ENCODE results near the gene POC1B.

Gene POC1B

DNA sequence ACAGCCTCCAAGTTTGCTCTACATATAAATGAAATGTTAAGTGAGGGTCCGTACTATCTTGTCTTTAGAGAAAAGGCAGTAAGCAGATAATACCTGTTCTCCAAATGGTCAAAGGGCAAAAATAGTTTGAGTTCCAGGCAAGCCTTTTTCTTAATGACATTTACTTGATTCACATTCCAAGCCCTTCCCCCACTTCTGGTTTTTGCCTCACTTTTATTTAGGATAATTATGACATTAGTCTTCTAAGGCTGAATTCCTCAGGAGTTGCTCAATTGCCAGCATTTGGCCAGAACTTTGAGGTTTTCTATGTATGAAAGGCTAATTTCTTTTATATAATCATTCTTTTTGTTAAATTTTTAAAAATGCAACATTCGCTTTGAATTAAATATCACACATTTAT is 111.0 kb downstream of the POC1B start:
- DNase-seq, result no peak

DNA sequence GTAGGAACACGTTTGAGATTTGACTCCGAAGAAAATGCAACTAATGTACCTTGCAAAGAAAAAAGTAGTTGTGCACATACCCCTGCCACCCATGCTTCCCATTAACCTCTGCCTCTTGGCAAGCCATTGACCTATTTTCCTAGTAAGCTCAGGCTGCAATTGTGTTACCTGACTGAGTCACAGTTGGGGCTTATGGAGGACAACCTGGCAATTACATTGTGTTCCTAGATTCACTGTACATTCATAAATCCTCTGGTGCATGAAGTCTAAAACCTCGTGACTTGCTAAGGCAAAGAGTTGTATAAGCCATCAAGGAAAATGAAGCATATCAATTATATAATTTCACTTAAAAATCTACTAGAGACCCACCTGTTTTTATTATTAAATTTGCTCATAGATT is 111.5 kb downstream of the POC1B start:
- DNase-seq, result no peak

DNA sequence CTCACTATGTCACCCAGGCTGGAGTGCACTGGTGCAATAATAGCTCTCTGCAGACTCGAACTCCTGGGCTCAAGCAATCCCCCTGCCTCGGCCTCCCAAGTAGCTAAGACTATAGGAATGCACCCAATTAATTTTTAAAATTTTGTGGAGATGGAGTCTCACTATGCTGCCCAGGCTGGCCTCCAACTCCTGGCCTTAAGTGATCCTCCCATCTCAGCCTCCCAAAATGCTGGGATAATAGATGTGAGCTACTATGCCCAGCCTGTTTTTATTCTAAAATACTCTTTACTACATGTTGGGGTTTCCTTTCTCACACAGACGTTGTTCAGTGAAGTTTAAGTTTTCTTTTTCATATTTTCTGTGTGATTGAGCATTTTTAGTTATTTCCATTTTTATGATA is 112.6 kb downstream of the POC1B start:
- DNase-seq, result no peak

DNA sequence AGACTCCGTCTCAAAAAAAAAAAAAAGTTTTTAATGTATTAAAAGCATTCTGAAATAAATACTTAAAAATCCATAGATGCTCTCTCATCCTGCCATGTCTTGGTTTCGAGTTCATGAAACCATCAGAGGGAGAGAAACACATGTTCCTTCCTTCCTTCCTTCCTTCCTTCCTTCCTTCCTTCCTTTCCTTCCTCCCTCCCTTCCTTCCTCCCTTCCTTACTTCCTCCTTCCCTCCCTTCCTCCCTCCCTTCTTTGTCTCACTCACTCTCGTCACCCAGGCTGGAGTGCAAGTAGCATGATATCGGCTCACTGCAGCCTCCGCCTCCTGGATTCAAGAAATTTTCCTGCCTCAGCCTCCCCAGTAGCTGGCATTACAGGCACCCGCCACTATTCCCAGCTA is 113.2 kb downstream of the POC1B start:
- no peak for DNase-seq

DNA sequence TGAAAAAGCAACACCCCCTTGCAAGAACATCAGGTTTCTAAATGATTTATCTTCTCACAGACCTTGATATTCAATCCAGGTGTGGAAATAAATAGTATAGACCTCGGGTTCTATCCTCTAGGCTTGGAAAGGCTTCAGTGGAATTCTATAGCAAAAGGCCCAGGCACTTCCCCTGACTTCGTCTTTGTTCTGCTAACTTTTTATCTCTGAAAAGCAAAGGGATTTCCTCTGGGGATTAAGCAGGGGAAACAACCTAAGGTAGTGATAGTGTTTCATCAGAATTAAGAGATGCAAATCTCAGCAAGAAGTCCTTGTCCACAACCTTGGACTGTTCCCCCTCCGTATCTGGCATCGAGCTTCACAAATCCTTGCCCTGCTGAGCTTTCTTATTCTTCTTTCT is 114.0 kb downstream of the POC1B start:
- no peak for DNase-seq

DNA sequence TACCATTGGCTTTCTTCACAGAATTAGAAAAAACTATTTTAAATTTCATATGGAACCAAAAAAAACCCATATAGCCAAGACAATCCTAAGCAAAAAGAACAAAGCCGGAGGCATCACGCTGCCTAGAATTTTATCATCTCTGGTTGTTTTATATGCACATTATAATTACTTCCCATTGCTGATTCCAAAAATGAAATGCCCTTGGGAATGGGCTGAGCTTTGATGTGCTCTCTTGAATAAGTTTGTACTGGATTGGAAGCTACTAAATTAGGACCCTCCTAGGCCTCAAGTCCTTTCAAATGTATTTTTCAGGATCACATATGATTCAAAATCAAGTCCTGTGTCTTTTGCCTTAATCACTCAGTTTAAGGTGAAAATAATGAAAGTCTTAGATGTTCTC is 114.6 kb downstream of the POC1B start:
- DNase-seq, result no peak

DNA sequence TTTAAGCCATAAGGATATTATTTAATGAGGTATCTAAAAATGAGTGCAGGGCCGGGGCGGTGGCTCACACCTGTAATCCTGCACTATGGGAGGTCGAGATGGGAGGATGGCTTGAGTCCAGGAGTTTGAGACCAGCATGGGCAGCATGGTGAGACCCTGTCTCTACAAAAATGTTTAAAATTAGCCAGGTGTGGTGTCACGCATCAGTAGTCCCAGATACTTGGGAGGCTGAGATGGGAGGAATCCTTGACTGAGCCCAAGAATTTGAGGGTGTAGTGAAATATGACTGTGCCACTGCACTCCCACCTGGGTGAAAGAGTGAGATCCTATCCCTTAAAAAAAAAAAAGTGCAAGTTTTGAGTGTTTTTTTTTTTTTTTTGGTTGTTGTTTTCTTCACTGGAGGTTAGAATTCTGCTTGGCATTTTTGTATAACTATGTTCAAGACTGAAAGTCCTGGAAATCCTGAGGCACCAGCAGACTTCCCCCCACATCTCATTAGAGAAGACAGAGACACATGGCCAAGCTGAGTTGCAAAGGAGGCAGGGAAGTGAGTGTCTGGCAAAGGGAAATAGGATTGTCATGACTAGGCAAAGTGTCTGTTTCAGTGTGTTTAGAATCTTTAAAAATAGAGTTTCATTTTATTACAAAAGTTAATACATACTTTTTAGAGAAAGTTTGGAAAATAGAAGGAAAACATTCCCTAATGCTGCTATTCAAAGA is 120.1 kb downstream of the POC1B start:
- DNase-seq, result no peak

DNA sequence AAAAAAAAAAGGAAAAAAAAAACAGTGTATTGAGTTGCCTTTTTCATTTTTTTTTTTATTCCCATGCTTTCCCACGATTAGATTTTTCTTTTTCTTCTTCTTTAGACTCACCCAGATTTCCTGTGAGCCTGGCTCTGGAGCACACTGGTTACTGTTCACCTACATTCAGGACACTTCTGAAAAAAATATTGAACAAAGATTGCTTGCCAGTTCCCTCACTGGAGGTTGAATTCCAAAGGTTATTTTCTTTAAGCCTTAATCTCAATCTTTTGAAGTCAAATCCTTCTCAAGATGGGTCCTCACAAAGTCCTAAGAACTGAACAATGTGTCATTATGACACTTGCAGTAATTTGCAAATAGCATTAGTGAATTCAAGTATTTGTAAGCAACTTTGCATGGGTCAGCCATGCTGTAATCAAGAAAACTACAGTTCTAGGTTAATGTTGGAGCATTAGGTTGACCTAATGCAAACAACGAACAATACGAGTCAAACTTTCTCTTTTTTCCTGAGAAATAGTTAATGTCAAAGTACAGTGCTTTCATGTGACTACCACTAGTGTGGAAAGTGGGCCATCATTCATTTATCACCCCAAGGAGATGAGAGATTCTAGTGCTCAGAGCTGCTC is 124.3 kb downstream of the POC1B start:
- DNase-seq, result no peak

DNA sequence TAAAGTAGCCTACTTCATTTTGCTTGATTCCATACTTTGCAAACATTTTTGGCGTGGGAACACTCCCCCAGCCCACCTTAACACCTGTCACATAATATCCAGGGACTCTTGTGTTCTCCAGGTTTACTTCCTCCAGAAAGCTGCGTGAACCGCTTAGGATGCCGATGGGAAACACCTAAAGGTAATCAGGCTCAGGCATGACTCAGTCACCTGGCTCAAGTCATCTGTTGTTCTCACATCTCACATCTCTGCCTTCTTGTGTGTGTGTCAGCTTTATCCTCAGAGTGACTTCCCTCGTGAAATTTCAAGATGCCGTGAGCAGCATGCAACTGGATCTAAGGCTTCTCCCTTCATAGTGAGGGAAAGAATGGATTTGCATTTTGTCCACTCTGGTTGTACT is 125.4 kb downstream of the POC1B start:
- DNase-seq, result no peak

DNA sequence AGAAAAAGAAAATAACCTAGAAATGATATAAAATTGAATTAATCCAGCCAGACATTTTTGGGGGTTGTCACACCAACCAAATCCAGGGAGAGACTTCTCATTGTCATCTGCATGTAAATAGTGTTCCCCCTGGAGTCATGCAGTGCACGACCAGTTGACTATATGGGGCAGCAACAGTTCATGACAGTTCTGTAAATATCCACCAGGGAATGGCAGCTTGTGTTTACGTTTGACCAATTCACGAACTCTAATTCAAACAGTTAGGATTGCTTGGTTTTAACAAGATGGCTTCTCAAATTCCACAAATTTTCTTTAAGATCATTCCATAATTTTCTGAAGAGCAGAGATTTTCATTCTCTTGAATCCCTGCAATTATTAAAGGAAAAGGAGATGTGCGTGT is 130.1 kb downstream of the POC1B start:
- no peak for DNase-seq

DNA sequence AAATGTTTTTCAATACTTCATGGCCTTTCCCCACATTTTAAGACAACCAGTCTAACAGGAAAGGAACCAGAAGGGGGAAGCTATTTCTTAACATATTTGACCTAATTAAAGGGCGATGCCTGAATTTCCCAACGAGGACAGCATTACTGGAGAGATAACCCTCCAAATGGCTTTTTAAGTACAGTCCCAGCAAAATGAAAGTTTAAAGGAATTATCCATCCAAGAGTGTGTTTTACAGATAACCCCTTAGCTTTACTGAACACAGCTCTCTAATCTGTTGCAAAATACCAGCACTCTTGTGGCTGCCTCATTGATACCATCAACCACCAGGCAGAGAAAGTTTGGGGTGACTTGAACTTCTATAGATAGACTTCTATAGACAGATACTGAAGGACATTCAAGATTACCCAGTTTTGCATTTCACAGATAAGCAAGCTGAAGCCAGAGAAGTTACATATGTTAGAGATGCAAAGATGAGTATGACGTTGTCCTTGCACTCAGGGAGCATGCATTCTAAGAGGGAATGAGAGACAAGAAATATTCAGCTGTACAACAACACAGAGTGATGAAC is 132.2 kb downstream of the POC1B start:
- DNase-seq, result no peak

DNA sequence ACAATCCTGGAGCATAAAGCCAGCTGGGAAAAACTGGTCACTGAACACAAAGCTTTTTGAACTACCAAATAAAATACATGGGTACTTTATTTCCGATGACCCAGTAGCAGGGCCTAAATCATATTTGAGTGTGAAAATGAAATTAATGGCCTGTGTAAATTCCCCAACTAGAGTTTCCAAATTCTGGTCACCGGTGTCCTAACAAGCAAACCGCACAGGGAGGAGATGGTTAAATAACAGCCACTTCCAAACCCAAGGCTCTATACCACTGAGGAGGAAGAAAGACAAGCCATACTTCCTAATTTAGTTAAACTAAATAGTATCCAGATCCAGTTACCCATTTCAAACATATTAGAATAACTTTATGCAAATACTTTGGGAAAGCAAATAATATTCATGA is 133.5 kb downstream of the POC1B start:
- DNase-seq, result no peak

DNA sequence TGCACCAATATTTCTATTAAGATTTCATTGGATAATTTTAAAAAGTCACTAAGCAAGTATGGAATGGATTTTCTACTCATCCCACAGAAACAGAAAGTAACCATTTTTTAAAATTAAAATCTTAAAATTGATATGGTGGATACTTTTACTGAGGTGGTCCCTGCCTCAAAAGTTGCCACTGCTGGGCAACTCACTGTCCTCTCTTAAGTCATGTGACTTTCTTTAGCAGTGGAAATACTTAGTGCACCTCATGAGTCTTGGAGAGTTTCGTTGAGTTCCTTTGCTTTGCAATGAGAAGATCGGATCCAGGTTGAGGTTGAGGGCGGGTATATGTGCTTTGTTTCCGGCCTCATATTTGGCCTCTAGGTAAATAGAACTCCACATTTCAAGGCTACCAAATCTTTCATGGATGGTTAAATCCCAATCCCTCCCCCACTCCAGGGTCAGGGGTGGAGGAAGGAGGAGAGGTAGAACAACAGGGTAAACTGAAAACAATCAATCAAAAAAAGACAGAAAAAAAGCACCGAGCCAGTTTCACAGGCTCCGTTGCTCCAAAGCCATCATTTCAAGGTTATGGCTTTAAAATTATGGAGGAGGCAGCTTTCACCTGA is 134.0 kb downstream of the POC1B start:
- DNase-seq, result no peak

DNA sequence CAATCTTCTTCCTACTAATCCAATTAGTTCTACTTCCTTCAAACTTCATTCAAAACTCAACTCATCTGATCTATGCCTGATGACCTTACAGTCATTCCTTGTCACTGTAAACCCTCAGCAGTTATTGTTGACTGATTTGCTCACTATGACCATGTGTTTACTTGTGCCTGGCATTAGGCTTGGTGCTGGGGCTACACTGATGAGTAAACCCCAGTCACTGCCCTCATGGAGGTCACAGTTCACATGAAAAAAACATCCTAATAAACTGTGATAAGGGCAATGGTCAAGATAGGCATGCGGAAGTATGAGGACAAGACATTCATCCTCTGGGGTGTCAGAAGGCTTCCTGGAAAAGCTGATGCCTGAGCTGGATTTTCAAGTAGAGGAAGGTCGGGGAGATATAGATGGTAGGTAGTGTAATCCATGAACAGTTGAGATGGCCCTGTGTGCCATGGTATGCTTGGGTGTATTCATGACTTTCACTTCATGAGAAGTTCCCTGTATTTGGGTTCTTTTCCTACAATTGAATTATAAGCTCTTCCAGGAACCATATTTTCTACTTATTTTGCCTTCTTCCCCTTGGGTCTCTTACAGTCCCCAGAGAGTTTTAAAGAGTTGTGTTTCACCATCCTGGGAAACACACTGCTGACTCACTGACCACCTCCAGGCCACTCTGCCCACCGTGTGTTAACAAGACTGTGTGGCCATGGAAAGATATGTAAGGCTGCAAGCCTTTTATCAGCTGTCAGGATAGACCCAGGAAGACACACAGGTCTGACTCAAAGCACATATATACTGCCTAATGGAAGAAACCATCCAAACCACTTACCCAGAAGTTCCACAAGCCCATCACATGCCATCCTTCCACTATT is 134.8 kb downstream of the POC1B start:
- DNase-seq, result peak; percentile 67

DNA sequence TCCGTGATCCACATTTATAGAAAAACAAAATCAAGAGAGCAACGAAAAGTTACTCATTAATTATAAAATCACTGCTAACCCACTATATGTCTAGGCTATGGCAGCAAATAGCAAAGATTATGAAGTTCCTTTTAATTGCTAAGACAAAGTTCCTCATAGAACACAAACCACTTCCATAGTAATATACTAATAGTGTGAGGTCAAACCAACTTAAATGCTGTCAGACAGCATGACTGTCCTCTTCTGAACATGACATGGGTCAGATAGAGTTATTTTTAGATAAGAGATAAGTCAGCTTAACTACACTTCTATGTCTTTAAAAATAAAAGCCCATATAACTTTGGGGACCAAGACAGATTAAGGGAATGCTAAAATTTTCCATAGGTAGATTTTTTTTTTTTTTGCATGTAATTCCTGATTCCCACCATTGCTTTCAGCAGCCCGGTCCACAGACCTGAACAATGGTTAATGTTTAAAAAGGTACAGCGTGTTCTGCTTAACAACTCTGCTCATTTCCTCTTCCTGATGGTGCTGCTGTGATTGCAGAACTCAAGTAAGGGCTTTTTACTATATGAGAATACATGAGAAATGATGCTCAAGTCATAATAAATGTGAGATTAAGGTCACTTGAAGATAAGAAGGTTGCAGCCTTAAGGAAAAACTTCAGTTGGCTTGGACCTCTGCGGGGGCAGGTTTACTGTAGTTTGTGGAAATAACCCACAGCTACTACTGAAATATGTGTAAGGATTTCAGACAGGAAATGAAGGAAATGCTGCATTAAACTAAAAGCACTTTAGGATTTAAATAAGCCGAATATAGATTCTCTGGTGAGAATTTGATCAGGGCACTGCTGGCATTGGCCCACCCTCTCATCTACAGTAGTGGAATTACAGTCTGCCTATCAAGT is 135.8 kb downstream of the POC1B start:
- DNase-seq, result no peak

DNA sequence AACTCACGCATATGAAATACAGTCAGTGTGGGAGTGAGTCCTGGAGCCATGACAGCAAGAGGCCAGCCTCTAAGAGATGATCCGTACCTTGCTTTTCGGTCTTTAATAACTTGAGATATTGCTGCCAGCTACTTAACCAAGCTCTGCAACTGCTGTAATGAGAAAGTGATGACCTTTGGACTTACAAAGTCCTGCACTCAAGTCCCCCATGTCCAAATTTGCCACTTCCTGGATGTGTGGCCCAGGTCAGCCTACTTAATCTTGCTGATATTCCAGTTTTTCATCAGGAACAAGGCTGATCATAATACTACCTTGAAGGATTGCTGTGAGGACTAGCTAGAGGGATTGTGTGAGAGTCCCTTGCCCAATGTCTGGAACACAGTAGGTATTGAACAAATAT is 139.7 kb downstream of the POC1B start:
- DNase-seq, result no peak

DNA sequence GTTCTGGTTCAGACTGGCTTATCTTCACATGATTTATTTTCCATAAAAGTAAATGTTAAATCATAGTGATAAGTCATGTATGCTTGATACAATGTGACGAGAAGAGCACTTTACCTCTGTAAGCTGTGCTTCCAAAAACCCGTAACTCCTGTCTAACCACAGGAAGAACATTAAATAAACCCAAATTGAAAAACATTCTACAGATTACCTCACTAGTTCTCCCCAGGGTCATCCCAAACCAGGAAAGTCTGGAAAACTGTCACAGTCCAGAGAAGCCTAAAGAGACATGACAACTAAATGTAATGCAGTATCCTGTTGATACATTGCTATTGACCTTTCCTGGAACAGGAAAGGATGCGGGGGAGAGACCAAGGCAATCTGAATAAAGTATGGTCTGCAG is 141.0 kb downstream of the POC1B start:
- no peak for DNase-seq

DNA sequence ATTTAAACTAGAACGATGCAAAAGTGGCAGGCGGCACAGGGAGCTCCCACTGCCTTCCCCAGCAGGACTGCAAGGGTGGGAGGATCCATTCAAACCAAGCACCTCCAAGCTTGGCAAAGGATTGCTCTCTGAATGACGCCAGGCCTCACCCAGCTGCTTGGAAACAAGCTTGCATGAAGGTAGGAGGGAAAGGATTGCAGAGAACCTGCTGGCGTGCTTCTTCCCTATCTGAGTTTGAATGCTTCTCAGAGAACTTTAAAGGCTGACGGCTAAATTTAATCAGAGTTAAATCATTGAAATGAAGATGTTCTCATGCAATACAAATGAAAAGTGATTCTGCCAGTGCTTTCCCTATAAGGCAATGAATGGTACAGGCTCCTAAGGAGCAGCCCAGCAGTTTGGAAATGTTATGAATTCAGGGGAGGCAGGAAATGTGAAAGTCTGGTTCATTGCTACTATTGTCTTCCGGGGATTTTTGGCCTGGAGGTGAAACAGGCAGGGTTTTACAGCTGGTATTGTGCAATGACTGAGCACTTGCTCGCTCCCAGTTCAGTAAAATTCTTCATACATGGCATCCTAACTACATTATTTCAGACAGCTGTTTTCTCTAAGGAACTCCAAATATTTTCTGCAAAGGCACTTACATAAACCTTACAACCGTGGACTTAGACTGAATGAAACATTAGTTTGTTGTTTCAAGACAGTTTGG is 141.6 kb downstream of the POC1B start:
- DNase-seq, result peak; percentile 19

DNA sequence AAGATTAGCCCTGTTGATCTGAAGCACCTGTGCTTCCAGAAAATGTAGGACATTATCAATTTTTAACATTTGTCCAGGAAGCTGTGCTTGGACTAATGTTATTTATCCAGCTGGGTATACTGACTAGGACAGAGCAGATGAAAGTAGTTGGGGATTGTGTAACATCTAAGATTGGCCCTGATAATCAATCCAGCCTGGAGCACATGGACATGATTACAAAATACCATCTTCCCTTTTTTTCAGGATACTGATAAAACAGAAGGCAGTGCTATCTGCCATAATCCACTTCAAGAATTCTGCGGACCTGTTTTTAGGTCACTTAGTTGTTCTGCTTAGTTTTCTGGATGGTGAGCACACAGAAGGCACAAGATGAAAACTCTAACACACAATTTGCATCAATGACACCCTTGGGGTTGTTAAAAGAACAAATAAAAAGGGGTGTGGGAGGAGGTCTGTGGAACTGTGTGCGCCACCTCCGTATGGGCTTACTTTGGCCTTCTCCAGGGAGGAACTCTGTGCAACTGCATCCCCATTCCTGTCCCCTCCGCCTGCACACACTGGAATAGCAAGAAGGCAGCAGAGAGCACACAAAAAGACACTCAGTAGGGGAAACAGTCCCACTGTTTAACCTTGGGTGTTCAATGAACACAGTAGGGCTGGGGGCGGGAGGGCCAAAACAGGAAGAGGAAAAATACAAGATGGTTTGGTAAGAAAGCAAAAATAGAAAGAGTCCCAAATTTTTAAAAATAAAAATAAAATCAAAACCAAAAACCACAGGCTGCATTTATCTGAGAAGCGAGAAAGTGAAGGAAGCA is 142.4 kb downstream of the POC1B start:
- DNase-seq, result no peak

DNA sequence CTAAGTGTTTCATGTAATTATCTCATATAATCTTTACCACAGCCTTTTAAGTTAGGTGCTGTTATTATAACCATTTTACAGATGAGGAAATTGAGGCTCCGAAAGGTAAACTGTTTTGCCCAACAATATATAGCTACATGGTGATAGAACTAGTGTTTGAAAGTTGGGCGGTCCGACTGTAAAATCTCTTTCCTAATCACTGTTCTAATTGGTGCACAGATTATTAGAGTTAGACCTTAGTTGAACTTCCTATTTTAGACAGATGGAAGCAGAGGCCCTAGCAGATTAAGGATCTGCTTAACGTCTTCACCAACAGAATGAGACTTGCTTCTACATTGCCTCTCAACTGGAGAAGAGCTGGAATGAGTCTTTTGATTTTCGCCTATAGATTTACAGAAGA is 143.5 kb downstream of the POC1B start:
- DNase-seq, result no peak
